Caco-2 (cell line): ENCODE results near the gene EHBP1. TPM values are rescaled to one million over a fixed set of nuclear protein-coding genes. Genes with fewer than 3 reads are reported as not detected.

Source experiments
- BruUV-seq: library from RNA; stranded (reverse); fragments of 400-500 nt; replicated peaks from 2 replicates; lab custom pipeline; 2021; lab: Mats Ljungman, UMichigan
- CTCF ChIA-PET: fragments of 300-600 bp; sonication (Branson Sonifier 250); formaldehyde crosslinking; loops from one replicate; lab custom pipeline; 2022; ENCODE audit warnings: antibody characterized with exemption; lab: Charles Lee
- POLR2A ChIA-PET: fragments of 300-600 bp; sonication (Branson Sonifier 250); formaldehyde crosslinking; loops from one replicate; lab custom pipeline; 2022; ENCODE audit warnings: antibody characterized with exemption; lab: Charles Lee
- DNase-seq, 2 experiments: peaks; one replicate each; pipeline versions ENCODE4 v3.0.0 to v3.0.0-alpha.2; 2020 to 2022
- H3K27me3 ChIP-seq: replicated peaks from 2 replicates; pipeline ENCODE4 v1.6.0; 2011; ENCODE audit warnings: low read length; ENCODE audit not compliant: control insufficient read depth, insufficient read depth
- H3K36me3 ChIP-seq: 2 replicates; pipeline ENCODE4 v1.5.1; 2011; ENCODE audit warnings: low read length; ENCODE audit not compliant: control insufficient read depth, insufficient read depth
- H3K4me1 ChIP-seq: fragments of 250-450 bp; sonication (Bioruptor Pico); 2 replicates; pipeline ENCODE4 v1.5.1; 2020; ENCODE audit warnings: mild to moderate bottlenecking
- H3K4me3 ChIP-seq: 2 replicates; pipeline ENCODE4 v1.5.1; 2011; ENCODE audit warnings: low read depth, mild to moderate bottlenecking, control low read depth, low read length
- H3K9me3 ChIP-seq: fragments of 250-450 bp; sonication (Bioruptor Pico); 2 replicates; pipeline ENCODE4 v1.5.1; 2020; ENCODE audit warnings: mild to moderate bottlenecking, moderate library complexity
- H3K27ac Mint-ChIP-seq: one replicate; pipeline ENCODE4 v1.8.0; 2022; ENCODE audit warnings: mixed read lengths; ENCODE audit not compliant: unreplicated experiment
- H3K27me3 Mint-ChIP-seq: one replicate; pipeline ENCODE4 v1.8.0; 2022; ENCODE audit warnings: mixed read lengths; ENCODE audit not compliant: insufficient read depth, unreplicated experiment
- H3K36me3 Mint-ChIP-seq: one replicate; pipeline ENCODE4 v1.8.0; 2022; ENCODE audit warnings: mild to moderate bottlenecking, mixed read lengths; ENCODE audit not compliant: insufficient read depth, unreplicated experiment
- H3K4me1 Mint-ChIP-seq: one replicate; pipeline ENCODE4 v1.8.0; 2022; ENCODE audit warnings: low read depth, mixed read lengths; ENCODE audit not compliant: unreplicated experiment
- H3K4me3 Mint-ChIP-seq: one replicate; pipeline ENCODE4 v1.8.0; 2022; ENCODE audit warnings: mild to moderate bottlenecking, moderate library complexity, mixed read lengths; ENCODE audit not compliant: unreplicated experiment
- H3K9me3 Mint-ChIP-seq: one replicate; pipeline ENCODE4 v1.8.0; 2022; ENCODE audit warnings: mixed read lengths; ENCODE audit not compliant: unreplicated experiment
- intact Hi-C: fragments of 100-400 bp; cut with micrococcal nuclease; formaldehyde crosslinking; loops from one replicate; pipeline ENCODE4 v1.10.0; 2022; ENCODE audit not compliant: unreplicated experiment
- total RNA-seq: library from RNA; stranded (reverse); gene quantifications from 2 replicates; pipeline ENCODE4 v1.2.3, GENCODE V29; 2022
- TF ChIP-seq, protein P1 (sequence below), 2 experiments: fragments of 200-600 bp in 1 of 2; IDR thresholded peaks; 1 replicate in 1 of 2; 2 replicates in 1 of 2; pipeline versions ENCODE4 v1.5.1 to v1.8.0; 2011 to 2022; ENCODE audit warnings: antibody characterized with exemption in 1 of 2, control low read depth in 1 of 2, inconsistent platforms in 1 of 2, low read depth in 1 of 2, low read length in 1 of 2, mild to moderate bottlenecking in 1 of 2, moderate library complexity in 1 of 2; ENCODE audit not compliant: insufficient read depth in 1 of 2, severe bottlenecking in 1 of 2, unreplicated experiment in 1 of 2

EHBP1 gene
- total RNA-seq, 1 experiment from 2014 or later, result 120 TPM

DNA sequence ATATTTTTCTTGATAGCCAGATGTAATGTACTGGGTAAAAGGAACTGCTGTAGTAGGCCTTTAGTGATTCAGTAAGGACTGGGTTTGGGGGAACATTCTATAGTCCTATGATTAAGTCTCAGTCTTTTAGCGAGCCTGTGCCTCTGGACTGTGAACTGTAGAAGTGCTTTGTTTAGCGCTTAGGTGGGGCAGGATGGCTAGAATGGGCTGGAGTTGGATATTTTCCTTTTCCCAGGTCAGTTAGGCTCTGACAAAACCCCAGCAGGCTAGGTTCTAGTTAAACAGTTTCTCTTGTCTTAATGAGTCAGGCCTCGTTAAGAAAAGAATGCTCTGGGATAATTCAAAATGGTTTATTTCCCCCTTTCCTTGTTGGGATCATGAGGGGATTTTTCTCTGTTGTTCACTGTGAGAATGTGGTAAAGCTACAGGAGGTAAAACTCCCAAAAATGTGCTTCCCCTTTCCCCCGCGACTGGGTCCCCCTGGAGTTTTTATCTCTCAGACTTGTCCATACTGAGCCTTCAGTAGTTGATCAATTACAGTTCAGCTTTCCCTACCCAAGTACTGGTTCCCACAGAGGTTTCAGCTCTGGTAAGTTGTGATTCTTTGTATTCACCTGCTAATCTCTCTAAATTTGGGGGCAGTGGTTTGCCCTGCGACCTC is 31.5 kb downstream of the EHBP1 start:
- Histone ChIP-seq H3K9me3 (no peaks in the 10 kb centered on the region), H3K4me3 (no peak overlapping the region), H3K4me1 (peaks cover 39% of the 10 kb centered on the region), H3K27me3 (no peaks in the 10 kb centered on the region), H3K36me3 (no peaks in the 10 kb centered on the region)
- Mint-ChIP-seq H3K9me3 (peaks cover 9% of the 10 kb centered on the region), H3K4me1 (peaks cover 52% of the 10 kb centered on the region), H3K27me3 (no peaks in the 10 kb centered on the region), H3K4me3 (no peak overlapping the region), H3K27ac (no peak overlapping the region), H3K36me3 (peaks cover 6% of the 10 kb centered on the region)
- TF ChIP-seq, protein P1, sequence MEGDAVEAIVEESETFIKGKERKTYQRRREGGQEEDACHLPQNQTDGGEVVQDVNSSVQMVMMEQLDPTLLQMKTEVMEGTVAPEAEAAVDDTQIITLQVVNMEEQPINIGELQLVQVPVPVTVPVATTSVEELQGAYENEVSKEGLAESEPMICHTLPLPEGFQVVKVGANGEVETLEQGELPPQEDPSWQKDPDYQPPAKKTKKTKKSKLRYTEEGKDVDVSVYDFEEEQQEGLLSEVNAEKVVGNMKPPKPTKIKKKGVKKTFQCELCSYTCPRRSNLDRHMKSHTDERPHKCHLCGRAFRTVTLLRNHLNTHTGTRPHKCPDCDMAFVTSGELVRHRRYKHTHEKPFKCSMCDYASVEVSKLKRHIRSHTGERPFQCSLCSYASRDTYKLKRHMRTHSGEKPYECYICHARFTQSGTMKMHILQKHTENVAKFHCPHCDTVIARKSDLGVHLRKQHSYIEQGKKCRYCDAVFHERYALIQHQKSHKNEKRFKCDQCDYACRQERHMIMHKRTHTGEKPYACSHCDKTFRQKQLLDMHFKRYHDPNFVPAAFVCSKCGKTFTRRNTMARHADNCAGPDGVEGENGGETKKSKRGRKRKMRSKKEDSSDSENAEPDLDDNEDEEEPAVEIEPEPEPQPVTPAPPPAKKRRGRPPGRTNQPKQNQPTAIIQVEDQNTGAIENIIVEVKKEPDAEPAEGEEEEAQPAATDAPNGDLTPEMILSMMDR (IDR thresholded peaks at IDR 0.05; ENCODE audit: insufficient read depth in 1 of 2, low read depth in 1 of 2, low read length in 1 of 2, severe bottlenecking in 1 of 2, unreplicated experiment in 1 of 2), result no peak
- intact Hi-C loops, result no loop called here
- CTCF ChIA-PET, result no interaction called here
- POLR2A ChIA-PET, result no interaction called here
- DNase-seq, result no peak
- no TSS peak for BruUV-seq

DNA sequence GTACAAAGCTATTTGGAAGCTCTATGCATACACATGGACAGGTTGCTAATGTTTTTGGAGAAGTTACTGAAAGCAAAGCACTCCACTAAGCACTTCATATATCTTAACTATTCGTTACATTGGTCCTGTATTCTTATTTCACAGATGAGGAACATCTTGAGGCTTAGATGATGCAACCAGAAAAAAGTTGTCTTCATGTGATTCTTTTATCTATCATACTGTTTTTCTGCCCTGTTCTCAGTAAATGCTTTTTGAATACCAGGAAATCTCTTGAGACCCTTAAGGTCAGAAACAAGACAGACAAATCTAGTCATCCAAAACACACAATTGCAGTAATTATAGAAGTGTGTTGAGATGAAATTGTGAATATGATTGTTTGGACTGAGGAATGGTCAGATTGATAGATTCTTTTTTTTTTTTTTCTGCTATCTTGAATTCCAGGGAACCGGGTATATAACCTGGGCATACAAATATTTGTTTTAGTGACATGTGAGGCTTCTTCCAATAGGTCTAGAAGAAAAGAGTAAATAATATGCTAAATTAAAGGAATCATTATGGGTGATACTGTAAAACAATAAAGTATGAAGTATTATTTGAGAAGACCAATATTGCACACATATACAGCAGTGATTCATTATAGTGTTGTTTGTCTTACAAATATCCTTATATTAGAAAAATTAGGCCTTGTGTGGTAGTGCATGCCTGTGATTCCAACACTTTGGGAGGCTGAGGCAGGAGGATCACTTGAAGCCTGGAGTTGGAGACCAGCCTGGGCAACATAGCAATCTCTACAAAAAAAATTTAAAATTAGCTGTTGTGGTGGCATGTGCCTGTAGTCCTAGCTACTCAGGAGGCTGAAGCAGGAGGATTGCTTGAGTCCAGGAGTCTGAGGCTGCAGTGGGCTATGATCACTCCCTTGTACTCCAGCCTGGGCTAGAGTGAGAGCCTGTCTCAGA is 33.7 kb downstream of the EHBP1 start:
- ChIA-PET CTCF (no interaction called here), POLR2A (interaction anchor here (0.7 kb wide), 1 partner anchor 105 kb away, joined by 12 read pairs; no protein-coding TSS in a partner anchor)
- no peak overlapping the region for H3K27ac Mint-ChIP-seq
- H3K36me3 ChIP-seq, result no peaks in the 10 kb centered on the region
- intact Hi-C loops, result no loop called here
- no peak overlapping the region for H3K4me3 Mint-ChIP-seq
- peaks cover 46% of the 10 kb centered on the region for H3K4me1 Mint-ChIP-seq
- BruUV-seq, result no TSS peak
- no peaks in the 10 kb centered on the region for H3K36me3 Mint-ChIP-seq
- no peaks in the 10 kb centered on the region for H3K9me3 ChIP-seq
- no peak for DNase-seq
- H3K4me3 ChIP-seq, result no peak overlapping the region
- no peaks in the 10 kb centered on the region for H3K9me3 Mint-ChIP-seq
- no peaks in the 10 kb centered on the region for H3K27me3 ChIP-seq
- TF ChIP-seq, protein P1 (IDR thresholded peaks at IDR 0.05; ENCODE audit: insufficient read depth in 1 of 2, low read depth in 1 of 2, low read length in 1 of 2, severe bottlenecking in 1 of 2, unreplicated experiment in 1 of 2), result no peak
- H3K27me3 Mint-ChIP-seq, result no peaks in the 10 kb centered on the region
- H3K4me1 ChIP-seq, result peaks cover 41% of the 10 kb centered on the region

DNA sequence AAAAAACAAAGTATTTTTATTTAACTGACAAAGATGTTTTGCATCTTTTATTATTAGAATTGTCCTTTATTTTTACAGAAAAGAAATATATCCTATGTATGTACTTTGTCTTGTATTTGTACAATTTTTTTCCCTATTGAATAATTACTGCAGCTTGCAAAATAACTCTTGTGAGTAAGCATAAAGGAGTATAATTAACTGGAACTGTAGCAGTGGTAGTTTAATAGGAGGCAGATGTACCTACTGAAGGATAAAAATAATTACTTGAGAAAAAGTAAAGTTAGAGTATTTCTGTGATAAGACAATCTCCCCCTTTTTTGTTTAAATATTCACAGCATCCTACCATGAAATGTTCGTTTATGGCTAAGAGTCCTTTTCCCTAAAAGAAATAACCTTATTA is 34.7 kb downstream of the EHBP1 start:
- Mint-ChIP-seq H3K27me3 (no peaks in the 10 kb centered on the region), H3K4me3 (no peak overlapping the region), H3K9me3 (no peaks in the 10 kb centered on the region), H3K36me3 (no peaks in the 10 kb centered on the region), H3K27ac (no peak overlapping the region), H3K4me1 (peaks cover 45% of the 10 kb centered on the region)
- no peaks in the 10 kb centered on the region for H3K9me3 ChIP-seq
- H3K36me3 ChIP-seq, result no peaks in the 10 kb centered on the region
- TF ChIP-seq, protein P1 (IDR thresholded peaks at IDR 0.05; ENCODE audit: insufficient read depth in 1 of 2, low read depth in 1 of 2, low read length in 1 of 2, severe bottlenecking in 1 of 2, unreplicated experiment in 1 of 2), result no peak
- POLR2A ChIA-PET, result no interaction called here
- CTCF ChIA-PET, result no interaction called here
- no peaks in the 10 kb centered on the region for H3K27me3 ChIP-seq
- peaks cover 41% of the 10 kb centered on the region for H3K4me1 ChIP-seq
- no TSS peak for BruUV-seq
- H3K4me3 ChIP-seq, result no peak overlapping the region
- intact Hi-C loops, result no loop called here
- DNase-seq, result no peak
